NCI-H2171 treated with DMSO at 0.1 percent for 48 hours (cell line): Measurements from ENCODE around the gene NPHP1.
"Not testable (repeated sequence)": the region's sequence is repeated elsewhere in the genome, so short reads cannot be mapped to it uniquely, and the experiment has no call there.

Source experiments
- DNase-seq: peaks from one replicate; lab custom pipeline; 2025; lab: John Stamatoyannopoulos, UW

Gene NPHP1

DNA sequence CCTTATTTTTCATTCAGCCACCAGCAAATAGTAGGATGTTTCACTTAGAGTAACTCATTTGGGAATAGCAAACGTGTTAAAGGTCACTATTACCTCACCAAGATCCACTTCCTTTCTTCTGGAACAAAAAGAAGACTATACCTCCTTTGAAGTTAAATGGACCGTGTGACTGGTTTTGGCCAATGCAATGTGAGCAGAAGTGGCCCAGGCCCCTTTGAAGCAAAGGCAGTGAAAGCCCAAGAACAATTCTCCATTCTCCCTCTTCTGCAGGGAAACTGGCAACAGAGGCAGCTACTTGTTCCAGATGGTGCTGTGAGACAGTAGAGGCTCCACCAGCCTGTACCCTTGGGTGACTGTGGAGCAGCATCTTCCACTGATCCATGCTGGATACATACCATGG lies 77.9 kb downstream of the NPHP1 start:
- DNase-seq, result no peak

DNA sequence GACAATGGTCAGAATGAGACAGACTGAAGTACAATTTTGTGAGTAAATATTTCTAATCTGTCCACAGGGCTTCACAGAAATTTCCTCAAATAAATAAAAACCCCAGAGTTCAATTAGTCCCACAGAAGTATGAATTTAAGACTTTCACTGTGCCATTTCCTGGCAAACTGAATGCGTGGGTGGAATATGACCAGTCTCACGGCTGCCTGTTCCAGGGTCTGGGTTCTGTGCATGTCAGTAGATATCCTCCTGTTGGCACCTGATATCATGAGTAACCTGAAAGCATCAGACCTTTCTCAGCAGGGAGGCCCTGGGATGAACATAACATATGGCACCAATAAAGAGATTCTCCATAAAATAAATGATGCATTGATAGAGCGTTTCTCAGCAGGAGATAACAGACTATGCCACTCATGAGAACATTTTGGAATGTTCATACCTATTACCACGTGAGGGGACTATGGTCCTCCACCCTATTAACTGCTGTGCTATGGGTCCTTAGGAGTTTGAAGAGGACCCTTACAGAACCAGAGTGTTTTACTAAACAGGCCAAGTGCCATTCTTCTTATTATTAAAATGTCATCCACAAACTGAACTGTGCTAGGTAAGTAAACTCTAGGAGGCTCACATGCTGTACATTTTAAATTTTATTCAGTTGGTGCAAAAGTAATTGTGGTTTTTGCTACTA lies 78.6 kb downstream of the NPHP1 start:
- DNase-seq, result peak; percentile 83

DNA sequence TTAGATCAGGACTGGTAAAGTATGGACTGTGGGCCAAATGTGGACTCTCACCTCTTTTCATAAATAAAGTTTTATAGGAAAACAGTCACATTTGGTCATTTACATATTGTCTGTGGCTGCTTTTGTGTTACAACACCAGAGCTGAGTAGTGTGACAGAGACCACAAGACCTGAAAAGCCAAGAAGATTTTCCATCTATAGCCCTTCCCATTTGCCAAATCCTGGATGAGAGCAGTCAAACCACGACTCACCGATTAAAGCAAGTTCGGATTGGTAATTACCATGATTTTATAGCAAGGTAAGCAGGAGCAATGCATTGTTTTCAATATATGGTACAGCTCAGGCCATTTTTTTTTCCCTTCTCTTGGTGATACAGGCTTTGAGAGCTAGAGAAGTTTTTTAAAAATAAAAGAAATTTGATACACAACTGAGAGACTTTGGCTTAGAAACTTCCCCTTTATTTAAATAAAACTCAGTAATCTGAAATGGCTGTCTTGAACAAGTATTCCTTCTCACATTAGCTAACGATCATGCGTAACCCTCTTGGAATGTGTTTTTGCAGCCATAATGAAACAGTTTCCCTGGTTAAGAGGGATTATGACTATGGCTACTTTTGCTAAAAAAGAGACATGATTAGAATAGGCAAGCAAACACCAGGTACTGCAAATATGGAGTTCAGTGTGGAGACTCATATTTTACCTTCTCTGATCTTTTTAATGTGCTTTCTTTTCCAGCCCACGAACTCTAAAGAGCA lies 79.7 kb downstream of the NPHP1 start:
- no peak for DNase-seq

DNA sequence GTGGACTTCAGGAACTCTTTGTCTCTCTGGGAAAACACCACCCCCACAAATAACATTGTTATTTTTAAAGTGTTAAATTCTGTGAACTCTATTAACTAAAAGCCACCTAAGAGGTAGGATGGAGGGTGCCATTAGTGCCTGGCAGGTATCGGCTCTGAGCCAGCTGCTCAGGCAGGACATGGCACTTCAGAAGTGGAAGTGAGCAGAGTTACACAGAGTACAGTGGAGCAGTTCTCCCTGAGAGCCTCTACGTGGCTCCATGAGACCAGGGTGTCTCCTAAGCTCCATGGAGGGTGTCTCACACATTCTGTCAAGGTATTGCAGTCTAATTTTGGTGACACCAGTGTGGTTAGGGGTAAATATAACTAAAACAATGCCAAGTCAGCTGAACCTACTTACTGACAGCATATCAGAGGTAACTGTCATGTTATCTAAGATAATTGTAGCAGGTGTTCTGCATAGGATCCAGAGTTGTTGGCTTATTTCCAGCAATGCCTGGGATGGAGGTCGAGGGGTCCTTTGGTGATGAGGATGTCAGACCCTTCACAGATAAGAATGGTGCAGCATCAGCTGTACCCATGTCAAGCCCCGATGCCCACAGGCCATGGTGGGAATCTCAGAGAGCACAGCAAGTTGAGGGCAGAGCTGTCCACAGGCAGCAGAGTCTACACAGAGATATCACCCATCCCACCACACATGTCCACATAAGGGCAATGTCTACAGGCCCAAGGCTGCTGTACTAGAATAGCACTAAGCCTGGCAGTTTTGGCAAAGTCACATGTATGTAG lies 80.6 kb downstream of the NPHP1 start:
- peak; percentile 12 for DNase-seq

DNA sequence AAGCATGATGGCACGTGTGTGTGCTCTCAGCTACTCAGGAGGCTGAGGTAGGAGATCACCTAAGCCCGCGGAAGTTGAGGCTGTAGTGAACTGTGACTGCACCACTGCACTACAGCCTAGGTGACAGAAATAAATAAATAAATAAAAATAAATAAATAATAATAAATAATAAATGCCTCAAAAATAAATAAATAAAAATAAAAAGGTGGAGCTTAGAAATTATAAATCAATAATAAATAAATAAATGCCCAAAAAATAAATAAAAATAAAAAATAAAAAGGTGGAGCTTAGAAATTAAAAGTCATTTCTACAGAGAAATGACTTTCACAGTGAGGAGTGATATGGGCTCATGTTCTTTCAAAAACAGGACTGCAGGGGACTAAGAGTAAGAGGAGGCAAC lies 83.2 kb downstream of the NPHP1 start:
- DNase-seq, result no peak

DNA sequence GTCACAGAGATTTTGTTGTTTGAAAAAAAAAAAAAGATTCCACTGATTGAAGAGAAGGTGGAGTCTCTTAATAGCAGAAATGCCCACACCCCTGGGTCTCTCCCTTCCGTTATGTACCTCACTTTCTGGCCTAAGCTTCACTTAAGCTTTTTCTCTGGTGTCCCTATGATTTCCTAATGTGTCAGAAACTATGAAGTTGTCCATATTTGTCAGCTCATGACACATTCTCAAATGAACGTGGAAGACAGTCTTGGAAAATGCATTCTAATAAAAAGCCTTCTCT lies 83.8 kb downstream of the NPHP1 start:
- DNase-seq, result no peak

DNA sequence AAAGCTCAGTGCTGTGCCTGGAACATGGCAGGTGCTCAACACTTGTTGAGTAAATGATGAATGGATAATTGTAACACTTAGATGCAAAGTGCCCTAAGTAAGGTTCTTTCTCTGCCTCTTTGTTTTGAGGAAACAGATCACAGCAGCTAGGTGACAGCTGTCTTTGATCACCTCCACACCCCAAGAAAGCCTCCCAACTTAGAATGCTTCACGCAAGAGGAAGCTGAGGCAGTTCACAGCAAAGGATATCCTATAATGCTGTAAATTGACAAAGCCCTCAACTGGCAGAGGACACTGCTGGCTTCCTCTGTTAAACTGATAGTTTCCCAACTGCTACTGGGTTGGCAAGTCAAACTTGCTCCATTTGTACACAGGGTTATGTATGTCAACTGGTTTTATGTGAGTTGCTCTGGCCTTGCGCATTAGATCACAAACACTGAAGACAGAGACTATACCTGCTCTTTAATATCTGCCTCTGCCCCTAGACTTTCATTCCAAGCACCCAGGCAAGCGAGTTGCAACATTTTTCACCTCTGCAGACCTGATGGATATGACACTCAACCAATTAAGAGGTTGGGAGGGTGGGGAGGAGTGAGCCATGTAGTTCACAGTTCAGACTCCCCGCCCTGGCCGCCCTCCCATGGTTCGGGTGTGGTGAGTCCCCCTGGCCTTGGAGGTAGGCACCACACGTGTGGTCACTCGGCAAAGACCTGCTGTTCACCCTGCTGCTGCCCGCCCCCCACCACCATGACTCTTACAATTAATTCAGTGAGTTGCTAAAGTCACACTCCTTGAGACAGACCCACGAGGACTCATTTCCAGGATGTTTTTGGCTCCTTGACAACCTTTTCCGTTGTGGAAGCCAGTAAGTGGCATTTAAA lies 84.4 kb downstream of the NPHP1 start:
- DNase-seq, result no peak

DNA sequence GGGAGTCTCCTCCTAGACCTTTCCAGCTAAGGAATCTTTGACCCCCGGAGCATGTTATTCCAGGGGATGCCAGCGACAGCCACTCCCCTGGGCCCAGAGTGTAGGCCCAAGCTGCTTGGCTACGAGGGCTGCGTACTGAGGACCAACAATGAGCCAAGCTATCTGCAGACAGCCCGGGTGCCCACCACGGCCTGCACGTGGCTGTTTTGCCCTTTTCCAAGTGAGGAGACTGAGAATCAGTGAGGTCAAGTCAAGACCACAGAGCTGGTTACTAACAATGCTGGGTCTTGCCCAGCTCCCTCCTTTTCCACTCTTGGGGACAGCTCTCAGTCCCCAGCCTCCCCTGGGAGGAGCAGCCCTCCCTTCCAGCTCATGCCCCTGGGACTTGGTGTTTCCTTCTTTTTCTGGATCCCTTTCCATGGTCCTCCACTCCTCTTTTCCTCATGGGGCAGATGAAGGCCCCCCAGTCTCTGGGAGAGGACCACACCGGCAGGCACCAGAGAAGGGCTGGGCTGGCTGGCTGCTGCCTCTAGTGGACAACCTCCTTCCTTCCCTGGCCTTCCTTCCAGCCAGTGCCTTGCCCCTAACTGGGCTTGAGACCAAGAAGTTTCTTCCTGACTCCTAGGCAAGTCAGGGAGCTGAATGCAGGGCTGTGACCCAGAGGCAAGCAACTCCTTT lies 88.6 kb downstream of the NPHP1 start:
- DNase-seq, result peak; percentile 9

DNA sequence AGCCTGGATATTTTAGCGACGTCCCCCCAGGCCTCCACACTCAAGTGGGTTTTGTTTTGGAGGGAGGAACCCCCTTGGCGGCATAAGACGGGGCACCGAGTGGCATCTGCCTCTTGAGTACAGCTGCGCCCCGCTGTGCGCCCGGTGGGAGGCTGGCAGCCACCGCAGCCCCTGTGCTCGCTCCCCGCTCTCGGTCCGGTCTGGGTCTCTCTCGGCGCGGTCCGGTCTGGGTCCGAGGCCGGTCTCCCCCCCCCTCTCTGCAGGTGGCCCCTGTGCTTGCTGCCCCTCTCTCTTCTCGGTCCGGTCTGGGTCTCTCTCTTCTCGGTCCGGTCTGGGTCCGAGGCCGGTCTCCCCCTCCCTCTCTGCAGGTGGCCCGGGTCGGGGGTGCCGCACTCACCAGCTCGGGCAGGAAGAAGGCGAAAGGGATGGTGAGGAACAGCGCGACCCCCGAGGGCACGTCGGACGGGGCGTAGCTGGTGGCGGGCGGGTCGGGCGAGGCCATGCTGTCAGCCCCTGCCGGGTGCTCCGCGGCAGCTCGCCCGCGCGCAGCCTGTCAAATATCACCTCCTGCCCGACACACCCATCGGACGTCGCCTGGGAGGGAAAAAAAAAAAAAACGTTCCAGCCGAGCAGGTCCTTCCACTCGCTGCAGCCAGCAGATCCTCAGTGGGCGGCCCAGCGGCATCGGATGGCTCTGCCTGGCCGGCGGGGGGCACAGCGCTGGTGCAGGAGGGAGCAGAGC lies 89.4 kb downstream of the NPHP1 start, which contains the start of gene MALL:
Gene MALL, minus strand, starts transcription at position 532 of the 742 bp plus-strand sequence. Its CDS starts 30 bp downstream, at position 502.
- DNase-seq, result peak; percentile 27

DNA sequence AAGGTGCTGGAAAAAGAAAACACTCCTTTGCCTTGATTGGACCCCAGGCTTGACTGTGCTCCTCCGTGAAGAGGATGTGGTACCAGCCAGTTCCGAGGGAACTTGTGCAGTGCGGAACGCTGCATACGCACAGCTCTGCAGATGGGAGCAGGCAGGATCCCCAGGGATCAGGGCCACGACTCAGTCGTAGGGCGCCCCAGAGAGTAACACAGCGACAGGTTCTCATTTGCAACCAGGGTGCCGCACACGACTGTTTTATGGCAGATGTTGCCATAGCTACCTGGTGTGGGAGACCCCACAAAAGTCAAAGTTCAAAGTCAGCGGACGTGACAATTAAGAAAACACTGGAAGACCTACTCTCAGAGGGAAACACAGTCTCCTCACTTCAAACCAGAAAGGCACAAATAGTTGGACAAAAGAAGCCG lies 90.0 kb downstream of the NPHP1 start:
- peak; percentile 69 for DNase-seq

DNA sequence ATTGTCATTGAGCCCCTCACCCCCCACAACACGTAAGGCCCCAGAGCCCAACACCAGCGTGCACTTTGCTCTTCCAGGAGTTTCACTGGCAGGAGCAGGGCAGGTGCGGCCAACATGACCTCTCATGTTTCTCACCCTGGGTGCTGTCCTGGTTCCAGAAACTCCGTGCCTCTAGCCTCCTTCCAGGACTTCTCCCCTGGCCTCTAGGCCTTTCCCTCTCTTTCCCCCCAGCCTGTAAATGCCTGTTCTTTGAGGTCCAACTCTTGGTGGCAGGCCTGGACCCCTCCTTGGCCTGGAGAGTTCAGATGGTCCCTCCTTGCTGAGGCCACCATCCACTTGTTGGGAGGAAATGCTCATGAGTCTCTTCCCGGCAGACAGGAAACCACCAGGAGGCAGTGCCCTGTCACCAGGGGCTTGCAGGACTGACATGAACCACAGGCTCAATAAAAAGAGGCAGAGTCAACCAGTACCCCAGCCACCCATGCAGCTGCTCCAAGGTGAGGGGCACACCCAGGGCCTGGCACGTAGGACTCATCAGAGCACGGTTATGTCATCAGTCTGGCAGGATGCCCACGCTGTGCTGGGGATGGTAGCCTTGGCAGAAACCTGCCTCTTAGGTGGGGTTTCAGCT lies 90.7 kb downstream of the NPHP1 start:
- DNase-seq, result peak; percentile 52

DNA sequence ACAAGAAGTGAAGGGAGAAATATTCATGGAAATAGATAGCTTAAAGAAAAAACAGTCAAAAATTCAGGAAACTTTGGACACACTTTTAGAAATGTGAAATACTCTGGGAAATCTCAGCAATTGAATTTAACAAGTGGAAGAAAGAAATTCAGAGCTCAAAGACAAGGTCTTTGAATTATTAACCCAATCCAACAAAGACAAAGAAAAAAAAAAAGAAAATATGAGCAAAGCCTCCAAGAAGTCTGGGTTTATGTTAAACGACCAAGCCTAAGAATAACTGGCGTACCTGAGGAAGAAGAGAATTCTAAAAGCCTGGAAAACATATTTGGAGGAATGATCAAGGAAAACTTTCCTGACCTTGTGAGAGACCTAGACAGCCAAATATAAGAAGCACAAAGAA lies 96.5 kb downstream of the NPHP1 start:
- not testable (repeated sequence) for DNase-seq

DNA sequence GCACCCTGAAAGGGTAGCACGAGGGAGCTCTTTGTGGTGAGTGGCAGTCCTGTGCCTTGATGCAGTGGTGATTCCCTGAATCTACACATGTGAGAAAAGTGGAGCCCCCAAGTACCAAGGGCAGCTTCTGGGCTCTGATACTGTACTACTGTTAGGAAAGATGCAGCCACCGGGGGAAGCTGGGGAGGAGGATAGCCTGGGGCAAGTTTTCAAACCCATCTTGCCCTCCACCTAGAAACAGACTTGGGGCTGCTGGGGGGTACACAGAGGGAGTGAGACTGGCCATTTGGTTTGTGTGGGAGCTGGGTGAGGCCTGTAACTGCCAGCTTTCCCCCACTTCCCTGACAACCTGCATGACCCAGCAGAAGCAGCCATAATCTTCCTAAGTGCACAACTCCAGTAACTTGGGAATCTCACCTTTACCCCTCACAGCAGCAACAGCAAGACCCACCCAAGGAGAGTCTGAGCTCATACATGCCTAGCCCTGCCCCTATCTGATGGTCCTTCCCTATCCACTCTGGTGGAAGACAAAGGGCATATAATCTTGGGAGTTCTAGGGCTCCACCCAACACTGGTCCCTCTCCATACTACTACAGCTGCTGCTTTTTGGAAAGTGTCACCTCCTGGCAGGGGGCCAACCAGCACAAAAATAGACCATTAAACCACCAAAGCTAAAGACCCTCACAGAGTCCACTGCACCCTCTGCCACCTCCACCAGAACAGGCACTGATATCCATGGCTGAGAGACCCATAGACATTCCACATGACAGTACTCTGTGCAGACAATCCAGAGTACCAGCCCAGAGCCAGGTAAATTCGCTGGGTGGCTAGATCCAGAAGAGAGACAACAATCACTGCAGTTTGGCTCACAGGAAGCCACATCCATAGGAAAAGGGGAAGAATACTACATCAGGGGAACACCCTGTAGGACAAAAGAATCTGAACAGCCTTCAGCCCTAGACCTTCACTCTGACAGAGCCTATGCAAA lies 97.4 kb downstream of the NPHP1 start:
- DNase-seq, result no peak

DNA sequence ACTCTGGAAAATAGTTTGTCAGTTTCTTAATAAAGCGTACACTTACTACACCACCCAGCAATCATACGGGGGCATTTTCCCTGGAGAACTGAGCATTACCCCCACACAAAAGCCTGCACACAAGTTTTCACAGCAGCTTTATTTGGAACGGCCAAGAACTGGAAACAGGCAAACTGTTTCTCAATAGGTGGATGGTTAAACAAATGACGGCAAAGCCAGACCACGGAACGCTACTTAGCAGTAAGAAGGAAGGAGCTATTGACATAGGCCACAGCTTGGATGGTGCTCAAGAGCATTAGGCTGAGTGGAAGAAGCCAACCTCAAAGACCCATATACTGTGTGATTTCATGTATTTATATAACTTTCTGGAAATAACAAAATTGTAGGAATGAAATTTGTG lies 98.2 kb downstream of the NPHP1 start:
- DNase-seq, result no peak

DNA sequence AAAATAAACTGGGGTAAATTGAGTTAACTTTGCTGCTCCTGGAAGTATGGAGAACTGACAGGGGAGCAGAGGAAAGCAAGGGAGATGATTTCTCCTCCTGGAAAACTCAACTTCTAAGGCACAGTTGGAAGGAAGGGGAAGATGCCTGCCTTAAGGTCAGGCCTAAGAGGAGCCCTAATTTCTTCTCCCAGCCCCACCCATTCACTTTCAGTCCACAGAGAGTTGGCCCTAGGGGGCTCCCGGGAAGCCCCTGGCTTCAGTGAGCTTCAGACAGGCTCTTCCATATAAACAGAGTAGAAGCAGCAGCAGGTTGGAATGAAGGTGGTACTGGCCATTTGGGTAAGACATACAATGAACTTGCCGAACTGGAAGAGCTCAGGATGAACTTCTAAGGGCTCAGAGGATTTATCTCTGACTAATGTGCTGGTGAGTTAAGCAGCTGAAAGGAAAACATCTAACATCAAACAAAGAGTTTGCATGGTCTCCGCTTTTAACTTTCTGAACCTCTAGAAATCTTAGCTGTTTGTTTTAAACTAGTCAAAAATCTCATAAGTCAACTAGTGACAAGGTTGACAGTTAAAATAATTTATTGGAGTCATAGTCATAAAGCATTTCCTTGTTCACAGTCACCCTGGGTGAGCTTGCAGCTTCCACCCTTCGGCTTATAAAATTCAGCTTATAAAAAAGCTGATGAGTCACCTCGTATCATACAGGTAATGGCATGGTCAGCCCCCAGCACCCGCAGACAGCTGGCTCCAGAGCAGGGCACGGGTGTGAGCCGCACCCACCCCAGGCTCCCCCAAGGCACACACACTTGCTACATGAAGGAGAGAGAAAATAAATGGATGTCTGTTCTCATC lies 99.0 kb downstream of the NPHP1 start:
- peak; percentile 43 for DNase-seq

DNA sequence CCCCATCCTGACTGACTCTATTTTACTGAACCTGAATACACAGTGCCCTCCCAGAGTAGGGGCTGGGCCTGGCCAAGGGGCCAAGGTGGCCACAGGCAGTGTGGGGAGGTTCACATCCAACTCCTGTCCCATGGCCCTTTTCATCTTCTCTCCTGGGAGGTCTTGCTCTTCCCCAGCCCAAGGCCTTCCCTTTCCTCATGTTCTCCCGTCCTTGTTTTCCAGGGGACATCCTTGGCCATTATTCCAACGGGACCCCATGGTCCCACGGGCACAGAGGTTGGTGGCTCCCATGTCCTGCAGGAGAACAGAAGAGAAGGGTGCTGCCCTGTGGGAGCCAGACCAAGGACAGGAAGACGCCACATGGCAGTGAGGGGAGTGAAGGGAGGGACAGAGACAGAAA lies 99.6 kb downstream of the NPHP1 start:
- no peak for DNase-seq

DNA sequence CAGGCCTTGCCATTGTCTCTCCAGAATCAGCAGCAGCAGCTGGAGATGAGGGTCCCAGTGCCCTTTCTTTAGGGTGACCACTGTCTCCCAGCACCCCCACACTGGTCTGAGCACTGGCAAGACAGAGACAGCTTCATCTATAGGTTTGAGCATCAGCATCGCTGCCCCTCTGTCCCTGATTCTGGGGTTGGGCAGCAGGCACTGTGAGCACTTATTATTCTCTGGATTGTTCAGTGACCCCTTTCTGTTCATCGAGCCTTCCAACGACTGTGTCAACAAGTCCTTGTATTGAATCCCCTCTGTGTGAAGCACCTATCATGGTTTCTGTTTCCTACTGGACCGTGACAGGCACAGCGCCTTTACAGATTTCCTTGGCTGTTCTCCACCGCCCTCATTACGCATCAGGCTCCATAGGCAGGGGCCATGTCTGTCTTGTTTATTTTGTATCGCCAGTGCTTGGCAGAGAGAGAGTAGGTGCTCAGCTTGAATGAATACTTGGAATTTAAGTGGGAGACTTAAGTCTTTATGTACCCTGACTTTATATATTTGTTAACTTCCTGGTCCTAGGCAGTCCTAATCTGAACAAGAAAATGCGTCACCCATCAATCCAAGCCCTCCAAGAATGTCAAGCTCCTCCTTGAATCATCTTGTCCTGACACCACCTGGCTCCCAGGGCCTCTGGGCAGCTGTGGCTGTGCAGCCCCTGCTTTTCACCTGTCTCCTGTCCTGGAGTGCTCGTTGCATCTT lies 100.6 kb downstream of the NPHP1 start:
- no peak for DNase-seq
